GM18498 (cell line): ENCODE results near the gene BCL7A.
"Not testable (repeated sequence)": the region's sequence is repeated elsewhere in the genome, so short reads cannot be mapped to it uniquely, and the experiment has no call there.

Source experiments
- ATAC-seq: cut with Tn5 transposase; IDR thresholded peaks from one replicate; pipeline ENCODE4 v1.9.1; 2021; ENCODE audit warnings: mild to moderate bottlenecking, moderate library complexity; ENCODE audit not compliant: unreplicated experiment

BCL7A gene

DNA sequence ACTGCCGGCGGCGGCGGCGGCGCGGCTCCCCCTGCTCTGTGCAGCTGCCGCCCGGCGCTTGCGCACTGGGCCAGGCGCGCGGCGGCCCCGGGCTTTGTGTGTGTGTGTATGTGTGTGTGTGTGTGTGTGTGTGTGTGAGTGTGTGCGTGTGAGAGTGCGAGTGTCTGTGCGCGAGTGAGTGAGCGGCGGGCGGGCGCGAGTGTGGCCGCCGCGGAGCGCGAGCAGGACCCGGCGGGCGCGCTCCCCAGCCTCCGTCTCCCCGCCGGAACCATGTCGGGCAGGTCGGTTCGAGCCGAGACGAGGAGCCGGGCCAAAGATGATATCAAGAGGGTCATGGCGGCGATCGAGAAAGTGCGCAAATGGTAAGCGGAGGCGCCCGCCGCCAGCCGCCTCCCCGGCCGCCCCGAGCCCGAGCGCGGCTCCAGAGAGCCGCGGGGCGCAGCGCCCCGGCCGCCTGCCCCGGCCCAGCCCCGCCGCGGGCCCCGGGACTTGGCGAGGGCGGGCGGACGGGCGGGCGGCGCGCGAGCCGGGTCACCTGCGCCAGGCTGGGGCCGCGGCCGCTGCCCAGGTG is at the start of gene BCL7A:
TSS of gene BCL7A (plus strand) at position 63 of the 571 bp plus-strand sequence. CDS start at position 271, 208 bp downstream.
- ATAC-seq = peak; percentile 45

DNA sequence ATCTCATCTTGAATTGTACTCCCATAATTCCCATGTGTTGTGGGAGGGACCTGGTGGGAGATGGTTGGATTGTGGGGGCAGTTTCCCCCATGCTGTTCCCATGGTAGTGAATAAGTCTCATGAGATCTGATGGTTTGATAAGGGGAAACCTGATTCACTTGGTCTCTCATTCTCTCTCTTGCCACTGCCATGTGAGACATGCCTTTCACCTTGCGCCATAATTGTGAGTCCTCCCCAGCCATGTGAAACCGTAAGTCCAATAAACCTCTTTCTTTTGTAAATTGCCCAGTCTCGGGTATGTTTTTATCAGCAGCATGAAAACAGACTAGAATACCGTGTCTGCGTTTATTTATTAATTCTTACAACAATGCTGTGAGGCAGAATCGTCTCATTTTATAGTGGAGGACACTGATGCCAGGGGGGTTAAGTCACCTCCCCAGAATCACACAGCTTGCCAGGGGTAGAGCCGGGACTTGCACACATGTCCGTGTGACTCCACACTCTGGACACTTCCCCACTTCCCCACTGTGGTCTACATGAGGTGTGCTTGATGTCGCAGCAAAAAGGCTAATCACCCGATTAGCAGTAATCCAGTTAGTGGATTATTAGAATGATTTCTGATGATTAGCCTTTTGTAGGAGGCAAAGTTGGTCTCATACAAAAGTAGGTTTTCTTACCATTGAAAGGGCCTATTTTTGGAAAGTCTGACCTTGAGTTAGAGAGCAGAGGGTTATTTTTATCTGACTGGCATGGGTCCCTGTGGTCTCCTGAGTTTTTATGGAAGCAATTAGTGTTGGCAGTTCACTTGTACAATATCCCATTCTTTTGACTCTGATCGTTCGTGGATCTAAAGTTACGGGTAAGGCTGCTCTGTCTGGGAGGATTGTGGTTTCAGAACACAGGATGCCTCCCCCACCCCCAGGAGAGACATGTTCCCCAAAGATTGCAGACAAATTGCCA is 47.4 kb upstream of the BCL7A start:
- no peak for ATAC-seq

- no peak for ATAC-seq
These were observed 46.7 kb upstream of the BCL7A start for GRCh38 chr12:121975021-121975420.

DNA sequence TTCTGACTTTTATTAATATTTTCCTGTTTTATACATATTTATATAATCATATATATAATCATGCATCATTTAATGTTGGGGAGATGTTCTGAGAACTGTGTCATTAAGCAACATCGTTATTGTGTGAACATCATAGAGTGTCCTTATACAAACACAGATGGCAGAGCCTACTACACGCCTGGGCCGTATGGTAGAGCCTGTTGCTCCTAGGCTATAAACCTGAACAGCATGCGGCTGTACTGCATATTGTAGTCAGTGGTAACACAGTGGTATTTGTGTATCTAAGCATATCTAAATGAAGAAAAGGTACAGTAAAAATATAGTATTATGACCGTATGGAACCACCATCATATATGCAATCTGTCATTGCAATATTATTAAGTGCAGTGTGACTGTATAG is 44.7 kb upstream of the BCL7A start:
- ATAC-seq = no peak

DNA sequence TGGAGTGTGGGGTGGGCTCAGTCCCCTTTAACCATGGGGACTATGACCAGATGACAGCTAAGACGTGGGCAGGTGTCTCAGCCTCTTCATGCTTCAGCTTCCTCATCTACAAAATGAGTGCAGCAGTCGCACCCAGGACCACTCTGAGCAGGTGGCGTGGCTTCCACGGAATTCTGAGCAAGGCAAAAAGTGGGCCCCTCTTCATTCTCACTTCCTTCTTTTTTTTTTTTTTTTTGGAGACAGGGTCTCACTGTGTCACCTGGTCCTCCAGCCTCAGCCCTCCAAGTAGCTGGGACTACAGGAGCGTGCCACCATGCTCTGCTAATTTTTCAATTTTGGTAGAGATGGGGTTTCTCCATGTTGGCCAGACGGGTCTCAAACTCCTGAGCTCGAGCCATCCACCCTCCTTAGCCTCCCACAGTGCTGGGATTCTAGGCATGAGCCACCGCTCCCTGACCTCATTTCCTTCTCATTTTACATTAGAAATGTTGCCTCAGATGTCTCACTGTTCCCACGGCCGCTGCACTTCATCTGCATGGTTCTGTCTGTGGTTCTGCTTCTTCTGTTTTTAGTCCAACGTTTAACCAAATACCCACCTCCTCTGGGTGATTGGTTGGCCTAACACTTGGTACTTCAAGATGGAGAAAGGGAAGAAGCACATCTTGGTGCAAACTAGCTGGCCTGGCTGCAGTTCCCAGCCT is 41.3 kb upstream of the BCL7A start:
- ATAC-seq = no peak

- no peak for ATAC-seq
These were observed 40.8 kb upstream of the BCL7A start for GRCh38 chr12:121980892-121981272.

GRCh38 chr12:121981456-121981855 is 40.2 kb upstream of the BCL7A start:
- no peak for ATAC-seq

DNA sequence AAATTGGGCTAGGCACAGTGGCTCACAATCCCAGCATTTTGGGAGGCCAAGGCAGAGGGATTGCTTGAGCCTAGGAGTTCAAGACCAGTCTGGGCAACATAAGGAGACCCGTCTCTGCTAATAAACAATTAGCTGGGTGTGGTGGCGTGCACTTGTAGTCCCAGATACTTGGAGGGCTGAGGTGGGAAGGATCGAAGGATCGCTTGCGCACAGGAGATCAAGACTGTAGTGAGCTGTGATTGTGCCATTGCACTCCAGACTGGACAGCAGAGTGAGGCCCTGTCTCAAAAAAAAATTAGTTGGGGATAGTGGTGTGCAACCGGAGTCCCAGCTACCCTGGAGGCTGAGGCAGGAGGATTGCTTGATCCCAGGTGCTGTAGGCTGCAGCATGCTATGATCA is 38.7 kb upstream of the BCL7A start:
- ATAC-seq = no peak

DNA sequence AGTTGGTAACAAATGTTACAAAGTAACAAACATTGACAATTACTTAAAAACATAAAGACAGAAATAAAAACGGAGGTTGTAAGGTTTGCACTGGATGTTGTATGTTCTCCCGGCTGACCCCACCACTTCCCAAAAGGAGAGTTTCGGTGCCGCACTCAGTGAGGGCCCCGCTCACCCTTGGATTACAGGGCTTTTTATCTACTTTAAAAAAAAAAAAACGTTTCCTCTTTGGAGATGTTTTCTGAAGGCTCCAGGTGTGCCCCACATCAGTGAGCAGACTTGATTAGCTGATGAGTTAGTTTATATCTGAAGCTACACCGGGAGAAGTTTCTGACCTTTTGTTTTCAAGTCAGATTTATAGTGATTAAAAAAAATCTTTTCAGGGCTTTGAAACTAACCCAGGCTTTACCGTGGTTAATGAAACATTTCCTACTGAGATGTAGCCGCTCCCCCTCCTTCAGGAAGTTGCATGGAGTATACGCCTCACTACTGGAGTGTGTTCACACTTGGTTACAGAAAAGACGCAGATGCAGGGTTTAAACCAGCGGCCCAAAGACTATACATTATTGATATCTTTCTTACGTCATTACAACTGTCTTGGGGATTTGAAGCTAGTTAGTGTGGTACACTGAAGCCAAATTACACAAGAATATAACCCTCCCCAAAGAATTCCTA is 38.0 kb upstream of the BCL7A start:
- no peak for ATAC-seq

GRCh38 chr12:121986489-121987245 is 35.0 kb upstream of the BCL7A start:
- ATAC-seq = no peak

- not testable (repeated sequence) for ATAC-seq
These were observed 33.2 kb upstream of the BCL7A start for GRCh38 chr12:121988519-121988918.

GRCh38 chr12:121989276-121990113 is 32.2 kb upstream of the BCL7A start:
- no peak for ATAC-seq

GRCh38 chr12:121990114-121990647 is 31.5 kb upstream of the BCL7A start:
- no peak for ATAC-seq

DNA sequence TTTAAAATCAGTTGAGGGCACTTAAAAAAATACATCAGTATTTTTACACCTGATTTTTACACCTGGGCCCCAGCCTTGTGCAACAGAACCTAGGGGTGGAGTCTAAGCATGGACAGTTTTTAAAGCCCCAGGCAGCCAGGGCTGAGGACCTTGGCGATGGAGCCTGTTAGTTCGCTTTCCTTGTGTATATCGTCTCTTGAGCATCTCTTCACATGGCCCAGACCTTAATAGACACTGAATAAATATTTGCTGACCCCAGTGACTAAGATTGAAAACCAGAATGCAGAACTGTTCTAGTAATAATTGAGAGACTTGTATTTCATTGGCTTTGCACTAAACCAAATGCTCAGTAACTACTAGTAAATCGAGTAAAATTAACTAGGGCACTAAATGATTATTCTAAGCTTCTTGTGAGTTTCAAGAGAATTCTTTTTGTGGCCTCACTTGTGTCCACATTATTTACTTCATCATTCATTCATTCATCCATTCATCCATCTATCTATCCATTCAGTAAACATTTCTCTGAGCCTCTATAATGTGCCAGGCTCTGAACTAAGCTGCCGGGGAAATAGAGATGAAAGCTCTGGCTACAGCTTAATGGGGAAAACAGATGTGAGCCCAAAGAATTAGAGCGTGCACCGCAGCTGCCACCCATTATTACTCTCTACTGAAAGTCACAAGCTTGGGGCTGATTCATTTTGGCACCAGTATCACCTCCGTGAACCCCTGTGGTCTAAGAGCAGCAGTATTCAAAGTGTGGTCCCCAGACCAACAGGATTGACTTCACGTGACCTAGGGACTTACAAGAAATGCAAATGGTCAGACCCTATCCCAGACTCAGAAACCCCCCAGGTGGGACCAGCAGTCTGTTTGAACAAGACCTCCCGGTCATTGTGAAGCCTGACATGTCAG is 30.7 kb upstream of the BCL7A start:
- ATAC-seq = peak; percentile 78

DNA sequence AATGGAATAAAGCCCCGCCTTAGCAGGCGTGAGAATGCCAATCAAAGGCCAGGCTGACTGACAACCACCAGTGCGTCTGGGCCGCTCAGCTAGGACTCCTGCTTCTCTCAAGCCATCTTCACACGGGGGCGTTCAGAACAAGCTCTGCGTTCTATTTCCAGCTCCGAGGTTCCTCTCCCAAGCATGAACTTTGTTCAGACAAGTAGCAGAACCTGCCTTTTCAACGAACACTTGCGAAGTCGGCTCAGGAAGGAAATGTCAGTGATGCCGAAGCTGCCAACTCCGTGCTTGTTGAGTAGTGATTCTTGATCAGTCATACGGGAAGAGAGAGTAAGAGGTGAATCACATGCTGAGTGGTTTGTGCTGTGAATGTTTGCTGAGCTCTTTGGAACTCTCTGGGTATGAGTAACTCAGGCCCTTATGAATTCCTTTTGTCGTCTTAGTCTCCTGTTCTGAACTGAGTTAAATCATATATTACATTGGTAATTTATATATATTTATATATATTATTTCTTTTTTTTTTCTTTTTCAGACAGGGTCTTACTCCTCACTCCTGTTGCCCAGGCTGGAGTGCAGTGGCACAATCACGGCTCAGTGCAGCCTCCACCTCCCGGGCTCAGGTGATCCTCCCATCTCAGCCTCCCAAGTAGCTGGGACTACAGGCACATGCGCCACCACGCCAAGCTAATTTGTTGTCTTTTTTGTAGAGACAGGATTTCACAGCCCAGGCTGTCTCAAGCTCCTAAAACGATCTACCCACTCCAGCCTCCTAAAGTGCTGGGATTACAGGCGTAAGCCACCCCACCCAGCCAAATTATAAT is 29.4 kb upstream of the BCL7A start:
- ATAC-seq = peak; percentile 87

- ATAC-seq = no peak
These were observed 25.4 kb upstream of the BCL7A start for GRCh38 chr12:121996050-121996944.
